Measurements from ENCODE around the gene LLGL1. TPM values are rescaled to one million over a fixed set of nuclear protein-coding genes. Genes with fewer than 3 reads are reported as not detected.

Gene LLGL1
- total RNA-seq, 1 donor from 2014 or later = 46.1 TPM

DNA sequence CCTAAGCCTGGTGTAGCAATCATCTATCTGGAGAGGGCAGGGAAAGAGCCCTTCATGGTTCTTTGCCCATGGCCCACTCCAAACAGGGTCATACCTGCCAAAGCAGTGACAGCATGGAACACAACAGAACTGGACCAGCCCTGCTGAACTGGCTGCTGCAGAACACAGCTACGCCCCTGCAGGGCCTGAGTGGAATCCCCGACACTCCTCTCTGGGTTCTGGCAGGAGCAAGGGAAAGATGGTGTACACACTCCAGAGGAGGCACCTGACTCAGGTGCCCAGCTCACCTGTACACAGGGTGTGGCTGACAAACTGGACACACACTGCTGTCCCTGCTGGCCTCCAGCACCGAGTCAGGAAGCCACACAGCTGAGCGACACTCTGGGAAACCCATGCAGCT lies 54.8 kb downstream of the LLGL1 start:
- no peak for DNase-seq (ENCODE audit: low read depth)
- no peak overlapping the region for H3K4me3 ChIP-seq (ENCODE audit: low read depth, low read length)
- TF ChIP-seq CTCF (conservative IDR thresholded peaks at IDR 0.05; ENCODE audit: low read depth, low read length) = no peak

- no peak for DNase-seq (ENCODE audit: low read depth)
- no peak overlapping the region for H3K4me3 ChIP-seq (ENCODE audit: low read depth, low read length)
- no peak for TF ChIP-seq CTCF (conservative IDR thresholded peaks at IDR 0.05; ENCODE audit: low read depth, low read length)
These were observed 55.4 kb downstream of the LLGL1 start for GRCh38 chr17:18280766-18281371.

DNA sequence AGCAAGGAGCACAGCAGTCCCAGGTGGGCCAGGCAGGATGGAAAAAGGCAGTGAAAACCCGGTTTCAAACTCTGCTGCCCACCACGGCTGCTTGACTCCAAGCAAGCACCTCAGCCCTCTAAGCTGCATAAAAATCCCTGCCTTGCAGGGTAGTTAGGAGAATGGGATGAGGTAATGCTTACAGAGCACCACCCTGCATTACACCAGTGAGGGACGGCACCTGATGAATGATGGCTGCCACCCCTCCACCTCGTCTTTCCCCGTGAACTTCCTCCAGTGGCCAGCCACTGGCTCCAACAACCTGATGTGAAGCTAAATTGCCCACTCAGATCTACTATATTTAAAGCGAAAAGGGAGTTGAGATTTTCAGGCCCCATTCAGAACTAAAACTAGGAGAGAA lies 56.4 kb downstream of the LLGL1 start:
- no peak for DNase-seq (ENCODE audit: low read depth)
- TF ChIP-seq CTCF (conservative IDR thresholded peaks at IDR 0.05; ENCODE audit: low read depth, low read length) = no peak
- no peak overlapping the region for H3K4me3 ChIP-seq (ENCODE audit: low read depth, low read length)

- H3K4me3 ChIP-seq (ENCODE audit: low read depth, low read length) = no peak overlapping the region
- no peak for DNase-seq (ENCODE audit: low read depth)
- no peak for TF ChIP-seq CTCF (conservative IDR thresholded peaks at IDR 0.05; ENCODE audit: low read depth, low read length)
These were observed 59.9 kb downstream of the LLGL1 start for GRCh38 chr17:18285296-18285695.

GRCh38 chr17:18291718-18292540 lies 66.5 kb downstream of the LLGL1 start:
- no peak for DNase-seq (ENCODE audit: low read depth)
- TF ChIP-seq CTCF (conservative IDR thresholded peaks at IDR 0.05; ENCODE audit: low read depth, low read length) = no peak
- H3K4me3 ChIP-seq (ENCODE audit: low read depth, low read length) = no peak overlapping the region

Other genes starting within 250 kb of the LLGL1 start
- 10.2 and 19.5 TPM in 2 replicates for gene ATPAF2, start 186.5 kb upstream of the LLGL1 start, total RNA-seq
- 4.8 and 7.0 TPM in 2 replicates for gene GID4, start 186.2 kb upstream of the LLGL1 start, total RNA-seq
- 35.3 and 57.5 TPM in 2 replicates for gene DRG2, start 137.7 kb upstream of the LLGL1 start, total RNA-seq
- gene MYO15A, start 116.9 kb upstream of the LLGL1 start, total RNA-seq = 0.07 and 0.17 TPM in 2 replicates
- 81.2 and 101 TPM in 2 replicates for gene ALKBH5, start 41.8 kb upstream of the LLGL1 start, total RNA-seq
- 425 and 531 TPM in 2 replicates for gene FLII, start 33.1 kb downstream of the LLGL1 start, total RNA-seq
- gene MIEF2, start 35.0 kb downstream of the LLGL1 start, total RNA-seq = 43.1 and 48.0 TPM in 2 replicates
- gene TOP3A, start 89.4 kb downstream of the LLGL1 start, total RNA-seq = 31.0 and 49.2 TPM in 2 replicates
- 9.5 and 11.1 TPM in 2 replicates for gene SMCR8, start 89.7 kb downstream of the LLGL1 start, total RNA-seq
- 21.2 and 76.5 TPM in 2 replicates for gene SHMT1, start 137.9 kb downstream of the LLGL1 start, total RNA-seq
- gene EVPLL, start 152.1 kb downstream of the LLGL1 start, total RNA-seq = not detected in 2 replicates

Data from epithelial cell of proximal tubule (primary cell).